GM21576 (cell line): ENCODE data around the gene HAGH.

ENCODE experiments used
- ATAC-seq: cut with Tn5 transposase; IDR thresholded peaks from one replicate; pipeline ENCODE4 v1.9.1; 2021; ENCODE audit warnings: mild to moderate bottlenecking, moderate library complexity; ENCODE audit not compliant: unreplicated experiment

The HAGH gene

DNA sequence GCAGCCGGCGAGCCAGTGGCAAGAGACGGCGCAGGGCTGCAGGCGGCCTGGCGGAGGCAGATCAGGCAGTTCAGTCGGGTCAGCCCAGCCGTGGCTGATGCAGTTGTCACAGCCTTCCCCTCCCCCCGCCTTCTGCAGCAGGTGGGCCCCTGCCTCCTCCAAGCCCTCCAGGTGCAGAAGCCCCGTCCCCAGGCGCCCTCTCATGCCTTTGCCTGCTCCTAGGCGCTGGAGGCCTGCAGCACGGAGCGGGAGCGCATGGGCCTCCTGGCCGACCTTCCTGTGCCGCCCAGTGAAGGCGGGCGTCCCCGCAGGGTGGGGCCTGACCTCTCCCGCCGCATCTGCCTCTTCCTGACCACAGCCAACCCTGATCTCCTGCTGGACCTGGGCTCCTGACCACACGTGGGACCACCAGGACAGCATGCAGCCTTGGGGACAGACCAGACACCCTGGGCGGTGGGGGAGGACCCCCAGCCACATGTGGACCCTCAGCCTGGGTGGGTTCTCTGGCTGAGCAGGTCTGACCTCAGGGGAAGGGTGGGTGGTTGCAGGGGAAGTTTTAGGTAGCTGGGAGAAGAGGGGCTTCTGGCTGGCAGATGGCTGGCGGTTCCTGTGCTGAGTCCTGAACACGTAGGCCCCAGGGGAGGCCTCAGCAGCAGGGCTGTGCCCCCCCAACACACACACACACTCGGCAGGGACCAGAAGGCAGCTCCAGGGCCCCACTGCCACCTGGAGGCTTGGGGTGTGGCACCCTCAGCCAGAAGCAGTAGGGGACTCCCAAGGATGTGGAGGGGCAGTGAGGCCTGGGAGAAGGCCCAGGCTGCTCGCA lies 50.6 kb downstream of the HAGH start:
- ATAC-seq, result no peak

DNA sequence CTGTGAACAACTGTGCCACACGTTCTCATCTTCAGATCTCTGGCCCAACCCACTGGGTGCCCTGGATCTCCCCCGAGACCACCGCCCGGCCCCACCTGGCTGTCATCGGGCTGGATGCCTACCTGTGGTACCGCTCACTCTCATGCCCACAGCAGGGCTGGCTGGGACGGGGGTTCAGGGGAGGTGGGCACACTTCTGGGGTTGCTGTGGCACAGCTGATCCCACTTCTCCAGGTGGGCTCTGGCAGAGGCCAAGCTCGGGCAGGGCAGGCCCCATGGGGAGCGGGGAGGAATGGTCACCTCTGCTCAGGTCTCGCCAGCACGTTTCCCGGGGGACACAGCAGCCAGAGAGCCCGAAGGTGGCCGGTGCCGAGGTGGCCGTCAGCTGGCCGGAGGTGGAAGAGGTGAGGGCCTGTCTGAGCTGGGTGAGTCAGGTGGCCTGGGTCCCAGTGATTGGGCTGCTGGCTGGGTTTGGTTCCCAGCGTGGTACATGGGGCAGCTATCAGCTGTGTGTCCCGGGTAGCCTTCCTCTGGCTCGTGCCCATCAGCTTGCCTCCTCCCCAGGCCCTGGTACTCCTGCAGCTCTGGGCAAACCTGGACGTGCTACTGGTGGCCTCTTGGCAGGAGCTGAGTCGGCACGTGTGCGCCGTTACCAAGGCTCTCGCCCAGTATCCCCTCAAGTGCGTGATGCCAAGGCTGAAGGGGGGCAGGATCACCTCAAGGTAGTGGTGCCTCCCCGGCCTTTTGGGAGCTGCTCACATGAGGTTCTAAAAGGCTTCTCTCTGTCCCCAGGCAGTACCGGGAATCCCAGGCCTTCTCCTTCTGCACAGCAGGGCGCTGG lies 51.4 kb downstream of the HAGH start:
- ATAC-seq, result no peak

DNA sequence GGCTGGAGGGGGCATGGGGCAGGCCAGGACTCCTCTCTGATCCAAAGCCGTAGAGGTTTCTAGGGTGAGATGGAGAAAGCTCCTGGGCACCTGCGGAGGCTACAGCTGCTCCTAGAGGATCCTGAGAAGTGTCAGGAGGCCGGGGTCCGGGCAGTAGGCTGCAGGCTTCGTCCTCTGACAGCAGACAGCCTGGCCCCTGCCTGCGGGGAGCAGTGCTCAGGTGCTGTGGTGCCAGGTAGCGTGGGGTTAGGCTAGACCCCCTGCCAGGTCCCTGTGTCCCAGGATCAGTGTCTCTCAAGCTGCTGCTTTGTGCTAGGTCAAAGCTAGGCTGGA lies 52.2 kb downstream of the HAGH start:
- no peak for ATAC-seq

DNA sequence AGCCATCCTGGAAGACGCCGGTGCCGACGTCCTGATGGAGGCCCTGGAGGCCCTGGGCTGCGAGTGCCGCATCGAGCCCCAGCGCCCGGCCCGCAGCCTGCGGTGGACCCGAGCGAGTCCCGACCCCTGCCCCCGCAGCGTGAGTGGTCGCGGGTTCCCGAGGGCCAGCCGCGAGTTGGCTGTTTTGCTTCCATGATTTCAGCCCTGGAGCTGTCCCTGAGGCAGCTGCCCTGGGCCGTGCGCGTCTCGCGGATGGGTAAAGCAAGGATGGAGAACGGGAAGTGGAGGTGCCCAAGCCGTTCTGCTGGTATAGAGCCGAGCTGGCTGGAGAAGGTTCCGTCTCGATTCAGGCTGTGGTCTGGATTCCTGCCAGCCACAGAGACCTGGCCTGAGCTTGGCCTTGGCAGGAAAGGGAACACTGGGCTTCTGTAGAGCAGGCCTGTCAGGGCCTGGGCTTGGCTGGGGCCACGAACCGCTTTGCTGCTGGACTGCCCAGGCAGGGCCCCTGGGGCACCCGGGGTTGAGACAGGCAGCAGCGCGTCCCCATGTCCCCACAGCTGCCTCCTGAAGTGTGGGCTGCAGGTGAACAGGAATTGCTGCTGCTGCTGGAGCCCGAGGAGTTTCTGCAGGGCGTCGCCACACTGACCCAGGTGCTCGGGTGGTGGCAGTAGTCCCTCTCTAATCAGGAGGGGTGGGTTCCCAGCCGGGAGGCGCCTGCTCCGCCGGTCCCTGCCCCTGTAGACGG lies 52.8 kb downstream of the HAGH start:
- no peak for ATAC-seq

DNA sequence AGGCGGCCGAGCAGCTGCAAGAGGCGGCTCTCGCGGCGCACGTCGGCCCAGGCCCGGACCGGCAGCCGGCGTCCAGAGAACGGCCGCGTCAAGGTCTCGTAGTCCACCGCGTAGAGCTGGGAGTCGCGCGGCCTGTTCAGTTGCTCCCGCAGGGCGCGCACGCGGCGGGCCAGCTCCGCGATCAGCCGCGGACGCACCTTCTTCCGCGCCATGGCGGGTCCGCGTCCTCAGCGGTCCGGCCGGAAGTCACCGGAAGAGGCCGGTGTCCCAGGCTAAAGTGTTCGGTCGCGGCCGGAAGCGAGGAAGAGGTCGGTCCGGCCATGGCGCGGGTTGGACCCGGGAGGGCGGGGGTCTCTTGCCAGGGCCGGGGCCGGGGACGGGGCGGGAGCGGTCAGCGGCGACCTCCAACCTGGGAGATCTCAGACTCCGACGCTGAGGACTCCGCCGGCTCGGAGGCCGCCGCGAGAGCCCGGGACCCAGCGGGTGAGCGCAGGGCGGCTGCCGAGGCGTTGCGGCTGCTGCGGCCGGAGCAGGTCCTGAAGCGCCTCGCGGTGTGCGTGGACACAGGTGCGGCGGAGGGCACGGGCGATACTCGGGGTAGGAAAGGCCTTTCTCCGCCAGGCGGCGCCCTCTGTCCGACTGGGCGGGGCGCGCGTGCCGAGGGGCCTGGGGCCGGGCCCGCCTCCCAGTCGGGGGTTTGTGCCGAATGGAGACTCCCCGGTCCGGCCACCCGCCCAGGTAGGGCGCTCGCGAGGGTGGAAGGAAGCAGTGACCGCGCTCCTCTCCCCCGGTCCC lies 53.5 kb downstream of the HAGH start, which contains the start of gene MRPS34:
TSS of gene MRPS34 (minus strand) at position 227 of the 795 bp plus-strand sequence. CDS start at position 212, 15 bp downstream.
- ATAC-seq, result peak; percentile 40

DNA sequence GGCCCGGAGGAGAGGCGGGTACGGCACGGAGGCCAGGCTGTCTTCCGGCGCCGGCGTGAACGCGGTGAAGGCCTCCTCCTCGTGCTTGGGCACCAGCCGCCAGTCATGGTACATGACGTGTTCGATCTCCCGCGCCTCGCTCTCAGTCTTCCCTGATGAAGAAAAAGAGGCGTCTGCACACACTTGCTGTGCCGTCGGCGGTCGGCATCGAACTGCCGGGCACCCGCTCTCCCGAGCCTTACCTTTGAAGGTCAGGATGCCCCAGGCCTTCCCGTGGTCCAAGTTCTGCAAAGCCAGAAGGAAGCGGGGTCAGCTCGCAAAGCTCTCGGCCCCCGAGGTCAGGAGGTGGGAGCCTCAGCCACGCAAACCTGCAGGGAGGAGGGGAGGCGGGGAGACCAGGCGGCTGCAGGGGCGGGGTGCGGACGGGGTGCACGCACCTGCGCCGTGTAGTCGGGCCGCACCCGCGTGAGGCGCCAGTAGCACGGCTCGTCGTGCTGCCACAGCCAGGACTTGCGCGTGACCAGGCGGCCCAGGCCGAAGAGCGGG lies 54.2 kb downstream of the HAGH start, which contains the start of gene EME2:
TSS of gene EME2 (plus strand) at position 449 of the 546 bp plus-strand sequence. CDS start 418 bp downstream, outside the sequence.
- ATAC-seq, result no peak

DNA sequence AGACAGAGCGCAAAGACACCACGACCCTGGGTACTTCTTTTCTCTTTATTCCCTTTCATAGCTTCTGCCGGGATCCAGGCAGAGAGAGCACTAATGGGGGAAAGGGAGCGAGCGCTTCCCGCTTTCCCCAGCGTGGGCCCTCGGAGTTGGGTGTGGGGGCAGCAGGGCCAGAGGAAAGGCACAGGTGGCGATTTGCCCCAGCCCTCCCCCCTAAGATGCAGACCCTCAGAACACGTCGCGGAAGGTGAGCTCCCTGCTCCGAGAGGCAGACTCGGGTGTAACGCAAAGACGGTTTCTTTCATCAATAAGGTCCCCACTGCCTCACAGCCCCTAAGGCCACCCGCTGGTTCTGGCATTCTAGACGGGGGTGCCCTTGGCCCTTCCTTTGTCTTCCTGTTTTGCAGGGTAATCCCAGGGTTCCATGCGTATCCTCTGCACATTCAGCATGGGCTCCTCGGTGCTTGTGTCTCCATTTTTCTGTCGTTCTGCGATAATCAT lies 54.7 kb downstream of the HAGH start:
- no peak for ATAC-seq

DNA sequence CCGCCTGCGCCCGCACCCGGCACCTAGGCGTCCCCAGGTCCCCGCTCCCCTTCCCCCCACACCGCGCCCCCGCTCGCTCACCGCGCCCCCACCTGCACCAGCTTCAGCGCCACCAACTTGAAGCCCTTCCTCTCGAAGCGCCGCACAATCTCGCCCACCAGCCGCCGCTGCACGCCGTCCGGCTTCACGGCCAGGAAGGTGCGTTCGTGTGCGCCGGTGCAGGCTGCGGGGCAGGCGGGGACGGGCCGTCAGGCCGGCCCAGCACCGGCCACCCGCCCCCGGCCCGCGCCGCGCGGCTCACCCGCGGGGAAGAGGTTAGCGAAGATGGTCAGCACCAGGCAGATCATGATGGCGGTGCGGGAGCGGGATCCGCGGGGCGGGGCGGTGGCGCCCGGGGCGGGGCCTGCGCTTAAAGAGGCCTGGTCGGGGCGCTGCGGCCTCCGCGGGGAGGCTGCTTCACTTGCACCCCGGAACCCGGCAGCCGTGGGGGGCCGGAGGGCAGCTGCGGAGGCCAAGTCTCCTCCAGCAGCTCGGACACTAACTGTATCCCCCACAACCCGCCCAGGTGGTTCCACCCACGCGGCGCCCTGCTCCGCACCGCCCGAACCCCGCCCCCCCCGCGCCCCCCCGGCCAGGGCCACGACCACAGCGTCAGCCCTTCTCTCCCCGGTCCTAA lies 55.3 kb downstream of the HAGH start, which contains the start of gene NME3:
TSS of gene NME3 (minus strand) at position 356 of the 676 bp plus-strand sequence. CDS start at position 347, 9 bp downstream.
- ATAC-seq, result no peak

DNA sequence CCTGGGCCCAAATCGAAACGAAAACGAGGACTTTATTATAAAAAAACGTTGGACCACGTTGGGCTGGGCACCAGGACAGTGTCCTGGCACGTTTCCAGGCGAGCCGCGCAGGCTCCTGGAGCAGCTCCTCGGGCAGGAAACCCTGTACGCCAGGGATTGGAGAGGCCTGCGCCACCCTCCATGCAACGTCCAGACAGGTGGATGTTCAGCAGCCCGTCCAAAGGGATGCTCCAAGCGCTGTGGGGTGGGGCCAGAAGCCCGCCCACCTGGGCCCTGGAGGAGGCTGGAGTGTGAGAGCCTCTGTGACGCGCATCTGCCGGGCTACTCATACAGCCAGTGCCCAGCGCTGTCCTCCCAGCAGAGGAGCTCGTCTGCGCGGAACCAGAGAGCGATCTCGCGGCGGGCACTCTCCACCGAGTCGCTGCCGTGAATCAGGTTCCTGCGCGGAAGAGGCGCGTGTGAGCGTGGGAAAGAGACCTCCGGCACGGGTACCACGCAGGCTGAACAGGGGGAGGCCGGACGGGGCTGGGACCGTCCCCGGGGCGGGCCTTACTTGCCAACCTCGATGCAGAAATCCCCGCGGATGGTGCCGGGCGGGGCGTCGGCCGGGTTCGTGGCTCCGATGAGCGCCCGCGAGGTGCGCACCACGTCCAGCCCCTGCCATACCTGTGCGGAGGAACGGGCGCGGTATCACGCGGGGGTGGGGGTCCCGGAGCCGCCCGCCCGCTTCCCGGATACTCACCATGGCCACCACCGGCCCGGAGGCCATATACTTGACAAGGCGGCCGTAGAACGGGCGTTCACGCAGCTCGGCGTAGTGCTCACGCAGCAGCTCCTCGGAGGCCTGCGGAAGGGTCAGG lies 56.1 kb downstream of the HAGH start:
- ATAC-seq, result no peak

DNA sequence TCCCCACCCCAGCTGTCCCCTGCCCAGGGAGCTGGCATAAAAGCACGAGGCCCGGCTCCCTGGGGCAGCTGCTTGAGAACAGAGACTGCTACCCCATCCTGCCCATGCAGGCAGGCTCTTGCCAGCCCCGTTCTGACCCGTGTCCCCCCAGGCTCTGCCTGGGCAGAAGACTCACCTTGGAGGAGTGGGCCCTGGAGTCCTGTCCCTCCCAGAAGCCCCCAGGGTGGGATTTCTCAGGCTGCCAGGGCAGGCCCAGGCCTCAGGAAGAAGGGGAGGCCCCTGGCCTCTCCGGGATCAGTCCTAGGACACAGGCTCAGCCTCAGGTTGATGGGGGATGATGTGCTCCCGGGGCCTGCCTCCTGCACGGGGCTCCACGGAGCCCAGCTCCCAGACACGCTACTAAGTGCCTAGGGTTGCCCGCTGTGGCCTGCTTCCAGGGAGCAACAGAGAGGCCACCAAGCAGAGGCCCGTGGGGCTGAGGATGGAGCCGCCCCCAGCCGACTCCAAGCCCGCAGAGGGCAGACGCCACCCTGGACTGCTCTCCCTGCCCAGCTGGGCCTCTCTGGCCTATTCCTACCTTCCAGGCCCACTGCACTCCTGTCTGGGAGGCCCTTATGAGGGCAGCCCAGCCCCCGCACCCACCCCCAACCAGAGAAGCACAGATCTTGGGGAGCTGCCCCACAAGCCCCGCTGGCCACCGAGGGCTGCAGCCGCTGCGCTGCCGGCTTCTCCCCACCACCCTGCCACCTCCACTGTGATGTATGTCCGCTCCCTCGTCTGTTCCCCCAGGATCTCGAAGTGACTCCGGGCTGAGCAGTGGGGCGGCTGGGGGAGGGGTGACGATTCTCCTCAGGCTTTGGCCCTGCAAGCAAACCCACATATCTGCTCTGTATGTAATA lies 57.0 kb downstream of the HAGH start:
- ATAC-seq, result no peak

DNA sequence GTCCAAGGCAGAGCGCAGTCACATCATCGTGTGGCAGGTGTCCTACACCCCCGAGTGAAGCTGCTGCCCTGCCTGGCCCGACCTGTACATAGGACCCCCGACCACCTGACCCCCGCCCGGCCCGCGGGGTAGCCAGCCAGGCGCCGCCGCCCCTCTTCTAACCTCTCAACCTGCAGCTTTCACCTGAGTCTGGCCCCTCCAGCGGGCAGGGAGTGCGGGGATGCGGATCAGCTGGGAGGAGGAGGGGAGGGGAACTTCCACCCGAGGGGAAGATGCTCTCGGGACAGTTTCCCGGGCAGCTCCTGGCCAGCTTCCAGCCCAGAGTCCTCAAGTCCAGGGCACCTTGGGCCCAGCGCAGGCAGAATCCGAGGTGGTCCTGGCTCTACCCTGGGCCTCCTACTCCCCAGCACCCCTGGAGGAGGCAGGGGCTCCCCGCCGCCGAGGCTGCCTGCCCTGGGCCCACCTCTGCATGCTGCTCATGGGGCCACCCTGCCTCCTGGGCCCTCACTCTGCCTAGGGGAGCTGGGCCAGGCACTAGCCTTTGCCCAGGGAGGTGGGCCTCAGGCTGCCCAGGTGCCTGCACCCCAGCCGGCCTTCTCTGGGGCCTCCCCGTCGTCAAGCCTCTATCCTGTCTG lies 57.7 kb downstream of the HAGH start:
- no peak for ATAC-seq

DNA sequence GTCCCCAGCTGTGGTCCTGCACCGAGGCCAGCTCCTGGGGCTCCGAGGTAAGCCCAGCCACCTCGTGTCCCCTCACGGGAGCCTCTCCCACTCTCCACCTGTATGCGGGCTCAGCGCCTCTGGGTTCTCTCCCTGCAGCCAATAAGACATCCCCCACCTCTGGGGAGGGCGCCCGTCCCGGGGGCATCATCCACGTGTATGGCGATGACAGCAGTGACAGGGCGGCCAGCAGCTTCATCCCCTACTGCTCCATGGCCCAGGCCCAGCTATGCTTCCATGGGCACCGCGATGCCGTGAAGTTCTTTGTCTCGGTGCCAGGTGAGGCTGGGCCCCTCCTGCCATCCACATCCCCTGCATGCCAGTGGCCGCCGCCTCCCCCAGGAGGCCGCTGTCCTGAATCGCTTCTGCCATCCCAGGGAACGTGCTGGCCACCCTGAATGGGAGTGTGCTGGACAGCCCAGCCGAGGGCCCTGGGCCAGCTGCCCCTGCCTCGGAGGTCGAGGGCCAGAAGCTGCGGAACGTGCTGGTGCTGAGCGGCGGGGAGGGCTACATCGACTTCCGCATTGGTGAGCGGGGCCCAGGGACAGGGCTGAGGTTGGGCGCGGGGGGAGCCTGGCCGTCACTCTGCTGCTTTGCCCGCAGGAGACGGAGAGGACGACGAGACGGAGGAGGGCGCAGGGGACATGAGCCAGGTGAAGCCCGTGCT lies 58.4 kb downstream of the HAGH start:
- no peak for ATAC-seq

DNA sequence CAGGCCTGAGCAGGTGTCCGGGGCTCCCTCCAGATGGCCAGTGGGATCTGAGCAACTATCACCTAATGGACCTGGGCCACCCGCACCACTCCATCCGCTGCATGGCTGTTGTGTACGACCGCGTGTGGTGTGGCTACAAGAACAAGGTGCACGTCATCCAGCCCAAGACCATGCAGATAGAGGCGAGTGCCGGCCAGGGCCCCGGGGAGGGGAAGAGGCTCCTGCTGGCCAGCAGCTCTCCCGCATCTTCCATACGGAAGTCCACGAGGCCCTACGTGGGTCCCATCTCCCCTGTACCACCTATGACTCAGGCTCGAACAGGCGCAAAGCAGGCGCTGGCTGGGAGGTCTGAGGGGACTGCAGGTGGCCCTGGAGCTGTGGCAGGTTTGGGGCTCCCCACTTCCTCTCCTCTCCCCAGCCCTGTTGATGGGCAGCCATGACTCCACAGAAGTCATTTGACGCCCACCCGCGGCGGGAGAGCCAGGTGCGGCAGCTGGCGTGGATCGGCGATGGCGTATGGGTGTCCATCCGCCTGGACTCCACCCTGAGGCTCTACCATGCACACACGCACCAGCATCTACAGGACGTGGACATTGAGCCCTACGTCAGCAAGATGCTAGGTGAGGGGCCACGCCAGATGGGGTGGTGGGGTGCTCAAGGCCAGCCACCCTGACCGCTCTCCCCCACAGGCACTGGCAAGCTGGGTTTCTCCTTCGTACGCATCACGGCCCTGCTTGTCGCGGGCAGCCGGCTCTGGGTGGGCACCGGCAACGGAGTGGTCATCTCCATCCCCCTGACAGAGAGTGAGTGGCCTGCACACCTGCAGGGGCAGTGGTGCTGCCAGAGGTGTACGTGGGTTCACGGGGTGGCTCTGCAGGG lies 59.3 kb downstream of the HAGH start:
- ATAC-seq, result no peak

DNA sequence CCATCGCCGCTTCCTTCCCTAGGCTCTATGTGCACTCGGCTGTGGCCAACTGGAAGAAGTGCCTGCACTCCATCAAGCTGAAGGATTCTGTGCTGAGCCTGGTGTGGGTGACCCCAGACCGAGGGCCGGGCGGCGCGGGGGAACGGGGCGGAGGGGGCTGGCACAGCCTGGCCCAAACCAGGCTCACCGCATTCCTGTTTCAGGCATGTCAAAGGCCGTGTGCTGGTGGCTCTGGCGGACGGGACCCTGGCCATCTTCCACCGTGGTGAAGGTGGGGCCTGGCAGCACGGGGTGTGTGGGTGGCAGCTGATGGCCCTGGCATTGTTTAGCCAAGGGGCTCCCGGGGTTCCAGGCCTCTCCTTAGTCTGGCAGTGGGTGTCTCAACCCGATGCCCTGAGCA lies 59.9 kb downstream of the HAGH start:
- ATAC-seq, result no peak

DNA sequence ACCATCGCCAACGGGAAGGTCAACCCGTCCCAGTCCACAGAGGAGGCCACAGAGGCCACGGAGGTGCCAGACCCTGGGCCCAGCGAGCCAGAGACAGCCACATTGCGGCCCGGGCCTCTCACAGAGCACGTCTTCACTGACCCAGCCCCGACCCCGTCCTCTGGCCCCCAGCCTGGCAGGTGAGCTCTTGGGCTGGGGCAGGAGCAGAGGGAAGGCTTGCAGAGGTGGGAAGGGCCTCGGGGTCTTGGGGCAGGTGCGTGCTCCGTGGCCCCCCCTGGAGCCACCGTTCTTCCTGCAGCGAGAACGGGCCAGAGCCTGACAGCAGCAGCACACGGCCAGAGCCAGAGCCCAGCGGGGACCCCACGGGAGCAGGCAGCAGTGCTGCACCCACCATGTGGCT lies 60.4 kb downstream of the HAGH start:
- no peak for ATAC-seq
